ENCODE measurements around the gene C14orf93.

DNA sequence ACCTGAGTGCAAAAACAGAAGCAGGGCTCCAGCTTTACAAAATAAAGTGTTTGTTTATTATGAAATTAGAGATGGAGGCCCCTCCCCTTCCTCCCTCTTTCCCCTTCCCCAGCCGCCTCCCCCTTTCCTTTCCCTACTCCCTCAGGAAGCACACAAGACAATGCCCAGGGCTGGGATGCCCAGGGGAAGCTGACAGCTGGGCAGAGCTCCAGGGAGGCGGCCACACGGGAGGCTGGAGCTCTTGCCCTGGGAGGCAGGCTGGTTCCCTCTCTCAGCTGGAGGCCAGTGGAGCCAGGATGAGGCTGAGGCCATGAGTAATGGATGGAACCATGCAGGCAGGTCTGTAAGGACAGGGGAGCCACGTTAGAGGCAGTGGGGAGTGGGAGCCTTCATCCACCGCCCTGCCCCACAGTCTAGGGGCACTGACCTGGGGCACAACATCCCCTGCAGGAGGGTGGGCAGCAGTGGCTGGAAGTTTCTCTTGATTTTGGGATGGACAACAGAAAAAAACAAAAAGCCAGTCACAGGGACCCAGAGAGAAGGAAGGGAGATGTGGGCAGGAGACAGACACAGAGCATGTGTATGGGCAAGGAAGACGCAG is 37.2 kb upstream of the C14orf93 start:
- TF ChIP-seq HCFC1 (IDR thresholded peaks at IDR 0.05; ENCODE audit: low read depth, low read length): no peak
- TF ChIP-seq NCOA4 (IDR thresholded peaks at IDR 0.05; ENCODE audit: partially characterized antibody): no peak
- no peak for TF ChIP-seq POLR2A (conservative IDR thresholded peaks at IDR 0.05)
- TF ChIP-seq, protein P1, sequence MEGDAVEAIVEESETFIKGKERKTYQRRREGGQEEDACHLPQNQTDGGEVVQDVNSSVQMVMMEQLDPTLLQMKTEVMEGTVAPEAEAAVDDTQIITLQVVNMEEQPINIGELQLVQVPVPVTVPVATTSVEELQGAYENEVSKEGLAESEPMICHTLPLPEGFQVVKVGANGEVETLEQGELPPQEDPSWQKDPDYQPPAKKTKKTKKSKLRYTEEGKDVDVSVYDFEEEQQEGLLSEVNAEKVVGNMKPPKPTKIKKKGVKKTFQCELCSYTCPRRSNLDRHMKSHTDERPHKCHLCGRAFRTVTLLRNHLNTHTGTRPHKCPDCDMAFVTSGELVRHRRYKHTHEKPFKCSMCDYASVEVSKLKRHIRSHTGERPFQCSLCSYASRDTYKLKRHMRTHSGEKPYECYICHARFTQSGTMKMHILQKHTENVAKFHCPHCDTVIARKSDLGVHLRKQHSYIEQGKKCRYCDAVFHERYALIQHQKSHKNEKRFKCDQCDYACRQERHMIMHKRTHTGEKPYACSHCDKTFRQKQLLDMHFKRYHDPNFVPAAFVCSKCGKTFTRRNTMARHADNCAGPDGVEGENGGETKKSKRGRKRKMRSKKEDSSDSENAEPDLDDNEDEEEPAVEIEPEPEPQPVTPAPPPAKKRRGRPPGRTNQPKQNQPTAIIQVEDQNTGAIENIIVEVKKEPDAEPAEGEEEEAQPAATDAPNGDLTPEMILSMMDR (IDR thresholded peaks at IDR 0.05 in 2 of 3, conservative IDR thresholded peaks at IDR 0.05 in 1 of 3; ENCODE audit: insufficient read depth in 2 of 3, low read depth in 1 of 3, low read length in 3 of 3): no peak
- TF ChIP-seq TEAD2 (tag; IDR thresholded peaks at IDR 0.05): no peak
- TF ChIP-seq, protein P2, sequence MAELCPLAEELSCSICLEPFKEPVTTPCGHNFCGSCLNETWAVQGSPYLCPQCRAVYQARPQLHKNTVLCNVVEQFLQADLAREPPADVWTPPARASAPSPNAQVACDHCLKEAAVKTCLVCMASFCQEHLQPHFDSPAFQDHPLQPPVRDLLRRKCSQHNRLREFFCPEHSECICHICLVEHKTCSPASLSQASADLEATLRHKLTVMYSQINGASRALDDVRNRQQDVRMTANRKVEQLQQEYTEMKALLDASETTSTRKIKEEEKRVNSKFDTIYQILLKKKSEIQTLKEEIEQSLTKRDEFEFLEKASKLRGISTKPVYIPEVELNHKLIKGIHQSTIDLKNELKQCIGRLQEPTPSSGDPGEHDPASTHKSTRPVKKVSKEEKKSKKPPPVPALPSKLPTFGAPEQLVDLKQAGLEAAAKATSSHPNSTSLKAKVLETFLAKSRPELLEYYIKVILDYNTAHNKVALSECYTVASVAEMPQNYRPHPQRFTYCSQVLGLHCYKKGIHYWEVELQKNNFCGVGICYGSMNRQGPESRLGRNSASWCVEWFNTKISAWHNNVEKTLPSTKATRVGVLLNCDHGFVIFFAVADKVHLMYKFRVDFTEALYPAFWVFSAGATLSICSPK (IDR thresholded peaks at IDR 0.05; ENCODE audit: borderline replicate concordance): no peak
- TF ChIP-seq POLR2AphosphoS5 (IDR thresholded peaks at IDR 0.05; ENCODE audit: control insufficient read depth, insufficient read depth, low read depth, low read length): no peak
